ENCODE data around the gene SNAP29.

GRCh38 chr22:20825624-20826023 is 33.2 kb upstream of the SNAP29 start:
- TF ChIP-seq, protein P1, sequence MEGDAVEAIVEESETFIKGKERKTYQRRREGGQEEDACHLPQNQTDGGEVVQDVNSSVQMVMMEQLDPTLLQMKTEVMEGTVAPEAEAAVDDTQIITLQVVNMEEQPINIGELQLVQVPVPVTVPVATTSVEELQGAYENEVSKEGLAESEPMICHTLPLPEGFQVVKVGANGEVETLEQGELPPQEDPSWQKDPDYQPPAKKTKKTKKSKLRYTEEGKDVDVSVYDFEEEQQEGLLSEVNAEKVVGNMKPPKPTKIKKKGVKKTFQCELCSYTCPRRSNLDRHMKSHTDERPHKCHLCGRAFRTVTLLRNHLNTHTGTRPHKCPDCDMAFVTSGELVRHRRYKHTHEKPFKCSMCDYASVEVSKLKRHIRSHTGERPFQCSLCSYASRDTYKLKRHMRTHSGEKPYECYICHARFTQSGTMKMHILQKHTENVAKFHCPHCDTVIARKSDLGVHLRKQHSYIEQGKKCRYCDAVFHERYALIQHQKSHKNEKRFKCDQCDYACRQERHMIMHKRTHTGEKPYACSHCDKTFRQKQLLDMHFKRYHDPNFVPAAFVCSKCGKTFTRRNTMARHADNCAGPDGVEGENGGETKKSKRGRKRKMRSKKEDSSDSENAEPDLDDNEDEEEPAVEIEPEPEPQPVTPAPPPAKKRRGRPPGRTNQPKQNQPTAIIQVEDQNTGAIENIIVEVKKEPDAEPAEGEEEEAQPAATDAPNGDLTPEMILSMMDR (IDR thresholded peaks at IDR 0.05; ENCODE audit: low read length): no peak
- no peak for TF ChIP-seq EZH2 (optimal IDR thresholded peaks at IDR 0.05; ENCODE audit: low read depth, low read length)
- TF ChIP-seq EZH2phosphoT487 (IDR thresholded peaks at IDR 0.05; ENCODE audit: low read length): no peak

Data from MM.1S (cell line).